ENCODE results near the gene NELL2. TPM values are rescaled to one million over a fixed set of nuclear protein-coding genes. Genes with fewer than 3 reads are reported as not detected.

NELL2 gene
- 9.4 TPM for polyA plus RNA-seq (2012; ENCODE audit: insufficient read length, low read depth)

DNA sequence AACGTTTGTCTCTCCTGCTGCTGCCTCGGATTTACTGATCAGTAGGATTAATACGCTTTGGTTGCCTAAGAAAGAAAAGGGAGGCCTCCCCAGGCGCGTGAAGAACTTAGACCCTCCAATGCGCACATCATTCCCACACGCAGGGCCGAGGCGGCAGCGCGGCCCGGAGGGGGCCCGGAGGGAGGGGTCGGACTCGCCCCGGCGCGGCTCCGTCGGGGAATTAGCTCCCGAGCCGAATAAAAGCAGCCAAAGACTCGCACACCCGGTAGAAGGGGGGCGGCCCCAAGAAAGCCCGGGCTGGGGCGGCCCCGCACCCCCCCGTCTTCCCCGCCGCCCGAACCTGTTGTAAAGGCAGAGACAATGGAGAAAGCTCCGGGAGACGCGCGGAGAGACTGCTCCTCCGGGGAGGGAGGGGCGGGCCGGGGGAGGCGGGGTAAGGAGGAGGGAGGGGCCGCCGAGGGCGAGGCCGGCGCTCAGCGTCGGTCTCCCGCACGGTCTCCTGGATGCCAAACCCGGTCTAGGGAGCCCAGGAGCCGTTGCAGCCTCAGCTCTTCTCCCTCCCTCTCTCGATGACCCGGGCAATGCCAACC lies at the start of gene NELL2:
NELL2 (minus strand) TSS at position 362 of the 590 bp plus-strand sequence. CDS start 446 bp downstream, outside the sequence.
- no peak for TF ChIP-seq FOXP2 (optimal IDR thresholded peaks at IDR 0.05; ENCODE audit: borderline replicate concordance, extremely low read depth, extremely low read length, insufficient read depth)
- TF ChIP-seq SIN3A (IDR thresholded peaks at IDR 0.05; ENCODE audit: borderline replicate concordance, insufficient read depth, low read length) = no peak
- TF ChIP-seq, protein P1, sequence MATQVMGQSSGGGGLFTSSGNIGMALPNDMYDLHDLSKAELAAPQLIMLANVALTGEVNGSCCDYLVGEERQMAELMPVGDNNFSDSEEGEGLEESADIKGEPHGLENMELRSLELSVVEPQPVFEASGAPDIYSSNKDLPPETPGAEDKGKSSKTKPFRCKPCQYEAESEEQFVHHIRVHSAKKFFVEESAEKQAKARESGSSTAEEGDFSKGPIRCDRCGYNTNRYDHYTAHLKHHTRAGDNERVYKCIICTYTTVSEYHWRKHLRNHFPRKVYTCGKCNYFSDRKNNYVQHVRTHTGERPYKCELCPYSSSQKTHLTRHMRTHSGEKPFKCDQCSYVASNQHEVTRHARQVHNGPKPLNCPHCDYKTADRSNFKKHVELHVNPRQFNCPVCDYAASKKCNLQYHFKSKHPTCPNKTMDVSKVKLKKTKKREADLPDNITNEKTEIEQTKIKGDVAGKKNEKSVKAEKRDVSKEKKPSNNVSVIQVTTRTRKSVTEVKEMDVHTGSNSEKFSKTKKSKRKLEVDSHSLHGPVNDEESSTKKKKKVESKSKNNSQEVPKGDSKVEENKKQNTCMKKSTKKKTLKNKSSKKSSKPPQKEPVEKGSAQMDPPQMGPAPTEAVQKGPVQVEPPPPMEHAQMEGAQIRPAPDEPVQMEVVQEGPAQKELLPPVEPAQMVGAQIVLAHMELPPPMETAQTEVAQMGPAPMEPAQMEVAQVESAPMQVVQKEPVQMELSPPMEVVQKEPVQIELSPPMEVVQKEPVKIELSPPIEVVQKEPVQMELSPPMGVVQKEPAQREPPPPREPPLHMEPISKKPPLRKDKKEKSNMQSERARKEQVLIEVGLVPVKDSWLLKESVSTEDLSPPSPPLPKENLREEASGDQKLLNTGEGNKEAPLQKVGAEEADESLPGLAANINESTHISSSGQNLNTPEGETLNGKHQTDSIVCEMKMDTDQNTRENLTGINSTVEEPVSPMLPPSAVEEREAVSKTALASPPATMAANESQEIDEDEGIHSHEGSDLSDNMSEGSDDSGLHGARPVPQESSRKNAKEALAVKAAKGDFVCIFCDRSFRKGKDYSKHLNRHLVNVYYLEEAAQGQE (IDR thresholded peaks at IDR 0.05; ENCODE audit: insufficient read depth in 1 of 2, low read depth in 2 of 2, low read length in 2 of 2) = no peak
- no peak for TF ChIP-seq POLR2AphosphoS5 (IDR thresholded peaks at IDR 0.05; ENCODE audit: low read depth, low read length)

DNA sequence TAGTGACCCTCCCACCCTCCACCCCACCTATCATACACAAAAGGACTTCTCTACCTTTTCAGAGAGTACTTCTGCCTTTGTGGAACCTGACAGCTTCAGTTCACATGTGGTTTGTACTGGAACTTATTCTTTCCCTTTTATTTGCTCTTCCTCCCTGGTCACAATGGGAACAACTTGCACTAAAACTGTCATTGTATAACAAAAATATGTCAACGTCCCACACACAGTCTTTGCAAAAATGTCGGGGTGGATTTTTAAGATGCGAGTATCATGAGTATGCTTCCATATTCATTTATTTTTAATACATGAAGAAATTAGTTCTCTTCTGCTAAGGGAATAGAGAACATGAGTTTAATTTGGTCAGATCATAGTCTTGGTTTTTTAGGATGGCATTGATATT lies 45.6 kb upstream of the NELL2 start:
- TF ChIP-seq FOXP2 (optimal IDR thresholded peaks at IDR 0.05; ENCODE audit: borderline replicate concordance, extremely low read depth, extremely low read length, insufficient read depth) = no peak
- no peak for TF ChIP-seq SIN3A (IDR thresholded peaks at IDR 0.05; ENCODE audit: borderline replicate concordance, insufficient read depth, low read length)
- no peak for TF ChIP-seq POLR2AphosphoS5 (IDR thresholded peaks at IDR 0.05; ENCODE audit: low read depth, low read length)
- TF ChIP-seq, protein P1 (IDR thresholded peaks at IDR 0.05; ENCODE audit: insufficient read depth in 1 of 2, low read depth in 2 of 2, low read length in 2 of 2) = no peak
- TF ChIP-seq TAF1 (IDR thresholded peaks at IDR 0.05; ENCODE audit: borderline replicate concordance, insufficient read depth, low read length) = no peak

DNA sequence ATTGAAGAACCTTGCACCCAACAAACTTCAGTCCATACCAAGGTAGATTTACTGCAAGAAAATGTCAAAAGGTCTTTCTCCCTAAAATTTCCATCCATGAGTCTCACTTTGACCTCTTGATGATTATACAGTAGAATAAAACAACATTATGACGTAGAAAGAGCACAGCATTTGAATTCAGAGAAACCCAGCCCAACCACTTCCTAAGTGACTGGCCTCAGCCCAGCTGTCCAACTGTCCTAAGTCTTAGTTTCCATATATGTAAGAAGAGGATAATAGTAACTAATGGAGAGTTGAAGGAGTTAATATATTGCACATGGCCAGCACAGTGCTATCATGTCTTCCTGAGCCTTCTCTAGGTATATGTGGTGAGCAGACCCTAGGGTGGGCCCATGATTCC lies 41.0 kb upstream of the NELL2 start:
- TF ChIP-seq FOXP2 (optimal IDR thresholded peaks at IDR 0.05; ENCODE audit: borderline replicate concordance, extremely low read depth, extremely low read length, insufficient read depth) (no peak), SIN3A (IDR thresholded peaks at IDR 0.05; ENCODE audit: borderline replicate concordance, insufficient read depth, low read length) (no peak), TAF1 (IDR thresholded peaks at IDR 0.05; ENCODE audit: borderline replicate concordance, insufficient read depth, low read length) (no peak), POLR2AphosphoS5 (IDR thresholded peaks at IDR 0.05; ENCODE audit: low read depth, low read length) (no peak)
- TF ChIP-seq, protein P1 (IDR thresholded peaks at IDR 0.05; ENCODE audit: insufficient read depth in 1 of 2, low read depth in 2 of 2, low read length in 2 of 2) = no peak

DNA sequence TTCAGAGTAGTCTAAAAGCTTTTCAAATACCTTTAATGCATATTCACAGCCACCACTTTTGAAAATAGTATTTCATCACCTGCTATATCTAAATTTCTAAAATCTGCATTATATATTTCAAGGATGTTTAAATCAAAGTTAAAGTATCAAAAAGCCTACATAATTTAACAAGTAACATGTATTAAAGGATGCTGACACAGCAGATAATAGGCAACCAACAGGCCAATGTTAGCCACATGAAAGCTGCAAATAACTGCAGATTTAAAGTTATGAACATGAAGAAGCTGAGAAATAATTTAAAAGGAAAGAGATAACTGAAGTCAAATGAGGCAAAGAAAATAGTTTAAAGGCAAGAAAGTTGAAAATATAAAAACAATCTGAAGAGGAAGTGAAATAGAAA lies 39.8 kb upstream of the NELL2 start:
- TF ChIP-seq SIN3A (IDR thresholded peaks at IDR 0.05; ENCODE audit: borderline replicate concordance, insufficient read depth, low read length) = no peak
- TF ChIP-seq, protein P1 (IDR thresholded peaks at IDR 0.05; ENCODE audit: insufficient read depth in 1 of 2, low read depth in 2 of 2, low read length in 2 of 2) = no peak
- TF ChIP-seq TAF1 (IDR thresholded peaks at IDR 0.05; ENCODE audit: borderline replicate concordance, insufficient read depth, low read length) = no peak
- no peak for TF ChIP-seq POLR2AphosphoS5 (IDR thresholded peaks at IDR 0.05; ENCODE audit: low read depth, low read length)
- TF ChIP-seq FOXP2 (optimal IDR thresholded peaks at IDR 0.05; ENCODE audit: borderline replicate concordance, extremely low read depth, extremely low read length, insufficient read depth) = no peak

Data from PFSK-1 (cell line).